ENCODE results near the gene PIK3CB. TPM values are rescaled to one million over a fixed set of nuclear protein-coding genes. Genes with fewer than 3 reads are reported as not detected.

The PIK3CB gene
- total RNA-seq, 1 experiment from 2014 or later, result 35.6 TPM

DNA sequence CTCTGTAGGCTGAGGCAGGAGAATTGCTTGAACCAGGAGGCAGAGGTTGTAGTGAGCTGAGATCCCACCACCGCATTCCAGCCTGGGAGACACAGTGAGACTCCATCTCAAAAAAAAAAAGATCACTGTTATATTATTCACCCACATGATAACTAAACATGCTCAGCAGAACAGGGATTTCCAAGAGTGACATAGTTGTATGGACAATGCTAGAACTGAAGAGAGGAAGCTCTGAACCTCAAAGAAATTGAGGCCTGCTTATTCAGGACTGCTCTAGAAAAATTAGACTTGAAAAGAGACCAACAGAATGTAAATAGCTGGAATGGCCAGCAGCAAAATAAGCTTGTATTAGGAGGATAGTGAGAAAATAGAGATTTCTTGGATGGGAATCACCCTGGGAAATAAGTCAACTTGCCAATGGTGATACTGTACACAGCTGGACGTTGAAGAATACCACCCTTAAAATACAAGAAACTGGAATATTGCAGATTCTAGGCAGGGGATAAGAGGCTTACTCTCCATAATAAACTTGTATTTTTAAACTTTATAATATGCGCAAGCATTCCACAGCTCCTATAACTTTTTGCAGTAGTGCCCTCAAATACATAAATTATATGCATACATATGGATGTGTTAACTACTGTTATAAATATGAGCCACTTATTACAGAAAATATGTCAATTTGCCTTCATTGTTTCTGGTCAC, 28.2 kb downstream of the PIK3CB start:
- H3K79me1 ChIP-seq (ENCODE audit: insufficient read depth, low read depth, low read length, poor library complexity, severe bottlenecking), result no peaks in the 10 kb centered on the region
- no peak overlapping the region for H3K4me2 ChIP-seq (ENCODE audit: insufficient read depth, insufficient read length, low read length)
- H4K91ac ChIP-seq (ENCODE audit: insufficient read length, low read depth, low read length), result no peak overlapping the region
- H2AK5ac ChIP-seq (ENCODE audit: insufficient read length, low read length), result no peak overlapping the region
- no peak overlapping the region for H3K23ac ChIP-seq (ENCODE audit: insufficient read length, low read depth, low read length)
- H3T11ph ChIP-seq (ENCODE audit: low read length), result no peak overlapping the region
- no peak overlapping the region for H2BK12ac ChIP-seq (ENCODE audit: insufficient read length, low read depth, low read length)
- no peak overlapping the region for H3K18ac ChIP-seq (ENCODE audit: insufficient read length, low read depth, low read length)
- Mint-ChIP-seq H3K4me3 (no peak overlapping the region), H3K4me1 (peaks cover 0 to 11% of the 10 kb centered on the region in 2 experiments), H3K27ac (peak overlapping the region in 1 of 3 experiments; percentile 65; a peak in 1 of 7 replicates), H3K36me3 (ENCODE audit: insufficient read depth in 1 of 3, low read depth in 3 of 3) (peaks cover 0 to 7% (median 6%) of the 10 kb centered on the region in 3 experiments; a peak in 5 of 7 replicates), H3K27me3 (ENCODE audit: low read depth) (no peaks in the 10 kb centered on the region), H3K9me3 (no peaks in the 10 kb centered on the region)
- no peaks in the 10 kb centered on the region for H3K23me2 ChIP-seq (ENCODE audit: insufficient read length, low read depth, low read length, poor library complexity, severe bottlenecking)
- H2BK5ac ChIP-seq (ENCODE audit: insufficient read length, low read length), result no peak overlapping the region
- peaks cover 6% of the 10 kb centered on the region; the same call in 1 of the 2 replicates for H3K79me2 ChIP-seq (ENCODE audit: insufficient read depth, low read length)
- no peak overlapping the region for H4K5ac ChIP-seq (ENCODE audit: insufficient read length, low read depth, low read length)
- H3K9me3 ChIP-seq (ENCODE audit: control insufficient read depth, low read depth, low read length), result no peaks in the 10 kb centered on the region
- TF ChIP-seq, protein P1, sequence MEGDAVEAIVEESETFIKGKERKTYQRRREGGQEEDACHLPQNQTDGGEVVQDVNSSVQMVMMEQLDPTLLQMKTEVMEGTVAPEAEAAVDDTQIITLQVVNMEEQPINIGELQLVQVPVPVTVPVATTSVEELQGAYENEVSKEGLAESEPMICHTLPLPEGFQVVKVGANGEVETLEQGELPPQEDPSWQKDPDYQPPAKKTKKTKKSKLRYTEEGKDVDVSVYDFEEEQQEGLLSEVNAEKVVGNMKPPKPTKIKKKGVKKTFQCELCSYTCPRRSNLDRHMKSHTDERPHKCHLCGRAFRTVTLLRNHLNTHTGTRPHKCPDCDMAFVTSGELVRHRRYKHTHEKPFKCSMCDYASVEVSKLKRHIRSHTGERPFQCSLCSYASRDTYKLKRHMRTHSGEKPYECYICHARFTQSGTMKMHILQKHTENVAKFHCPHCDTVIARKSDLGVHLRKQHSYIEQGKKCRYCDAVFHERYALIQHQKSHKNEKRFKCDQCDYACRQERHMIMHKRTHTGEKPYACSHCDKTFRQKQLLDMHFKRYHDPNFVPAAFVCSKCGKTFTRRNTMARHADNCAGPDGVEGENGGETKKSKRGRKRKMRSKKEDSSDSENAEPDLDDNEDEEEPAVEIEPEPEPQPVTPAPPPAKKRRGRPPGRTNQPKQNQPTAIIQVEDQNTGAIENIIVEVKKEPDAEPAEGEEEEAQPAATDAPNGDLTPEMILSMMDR (conservative IDR thresholded peaks at IDR 0.05), result no peak
- no peak overlapping the region for H2AFZ ChIP-seq (ENCODE audit: low read length)
- WGBS (ENCODE audit: extremely low coverage, insufficient read length, low lambda C conversion rate), result no CpG with 5 or more reads among the region's 3 CpGs
- no peaks in the 10 kb centered on the region for H3K27me3 ChIP-seq (ENCODE audit: insufficient read depth, low read length)
- no peaks in the 10 kb centered on the region for H4K20me1 ChIP-seq (ENCODE audit: control insufficient read depth, insufficient read depth, insufficient read length)
- no peak overlapping the region for H3K4ac ChIP-seq (ENCODE audit: low read depth, low read length)
- H4K8ac ChIP-seq (replicated peaks; ENCODE audit: insufficient read length, low read depth, low read length), result no peak overlapping the region
- no peak overlapping the region for H2BK120ac ChIP-seq (ENCODE audit: low read depth, low read length, poor library complexity, severe bottlenecking)
- H3K14ac ChIP-seq (ENCODE audit: insufficient read depth, low read length), result no peak overlapping the region
- no peak overlapping the region for H3K56ac ChIP-seq (ENCODE audit: insufficient read length, low read depth, low read length)
- H3K9ac ChIP-seq (ENCODE audit: extremely low read depth, insufficient read length, low read length), result no peak overlapping the region
- no peaks in the 10 kb centered on the region for H3K4me1 ChIP-seq (ENCODE audit: insufficient read depth, low read length)
- H2BK20ac ChIP-seq (ENCODE audit: low read depth, low read length, poor library complexity, severe bottlenecking), result no peak overlapping the region
- no peak overlapping the region for H3K27ac ChIP-seq (ENCODE audit: insufficient read length, low read depth, low read length)
- H2BK15ac ChIP-seq (ENCODE audit: low read depth, low read length), result no peak overlapping the region
- no peak for DNase-seq
